IMR-90 (cell line): ENCODE data around the gene PC. TPM values are rescaled to one million over a fixed set of nuclear protein-coding genes. Genes with fewer than 3 reads are reported as not detected.

Source experiments
- ATAC-seq: fragments of 200-7000 bp; cut with Tn5 transposase; 2 replicates; pipeline ENCODE4 v1.9.1; 2020; ENCODE audit warnings: low read depth, mild to moderate bottlenecking, moderate library complexity
- BruUV-seq: library from RNA; stranded (reverse); fragments of 400-500 nt; replicated peaks from 2 replicates; lab custom pipeline; 2021; lab: Mats Ljungman, UMichigan
- CTCF ChIA-PET: fragments of 300-600 bp; formaldehyde crosslinking; extraction: SDS; loops from one replicate; lab custom pipeline; 2021; ENCODE audit warnings: antibody characterized with exemption; lab: Yijun Ruan, JAX
- POLR2A ChIA-PET: fragments of 300-600 bp; sonication (Branson Sonifier 250); formaldehyde crosslinking; loops from one replicate; lab custom pipeline; 2022; ENCODE audit warnings: antibody characterized with exemption; ENCODE audit not compliant: unreplicated experiment; lab: Charles Lee
- DNase-seq: peaks from one replicate; pipeline ENCODE4 v3.0.0; 2013
- H2AFZ ChIP-seq: replicated peaks from 2 replicates; pipeline ENCODE3; 2013; ENCODE audit warnings: low read length, mild to moderate bottlenecking; ENCODE audit not compliant: poor library complexity
- H2AK5ac ChIP-seq: 2 replicates; pipeline ENCODE4 v1.6.1; 2013; ENCODE audit warnings: low read depth, low read length, inconsistent platforms
- H2AK9ac ChIP-seq: replicated peaks from 2 replicates; pipeline ENCODE3; 2013; ENCODE audit warnings: mild to moderate bottlenecking, low read depth, low read length, moderate library complexity; ENCODE audit not compliant: poor library complexity
- H2BK120ac ChIP-seq: 2 replicates; pipeline ENCODE4 v1.6.1; 2013; ENCODE audit warnings: low read depth, low read length, inconsistent platforms
- H2BK15ac ChIP-seq: 3 replicates; pipeline ENCODE4 v1.6.1; 2013; ENCODE audit warnings: low read depth, low read length, inconsistent platforms
- H2BK20ac ChIP-seq: 2 replicates; pipeline ENCODE4 v1.6.1; 2013; ENCODE audit warnings: low read depth, mild to moderate bottlenecking, inconsistent platforms, low read length, moderate library complexity
- H2BK5ac ChIP-seq: 2 replicates; pipeline ENCODE4 v1.6.1; 2013; ENCODE audit warnings: mild to moderate bottlenecking, low read depth, low read length, inconsistent platforms; ENCODE audit not compliant: poor library complexity, severe bottlenecking
- H3K14ac ChIP-seq: replicated peaks from 2 replicates; pipeline ENCODE4 v1.6.1; 2013; ENCODE audit warnings: low read depth, low read length, inconsistent platforms
- H3K18ac ChIP-seq: 2 replicates; pipeline ENCODE4 v1.6.1; 2013; ENCODE audit warnings: low read depth, low read length, control low read depth
- H3K23ac ChIP-seq: 2 replicates; pipeline ENCODE4 v1.6.1; 2013; ENCODE audit warnings: low read depth, low read length, inconsistent platforms
- H3K27ac ChIP-seq: 2 replicates; pipeline ENCODE4 v1.5.1; 2013; ENCODE audit warnings: mild to moderate bottlenecking, control low read depth, low read length; ENCODE audit not compliant: insufficient read depth
- H3K27me3 ChIP-seq: 2 replicates; pipeline ENCODE4 v1.6.1; 2013; ENCODE audit warnings: low read length; ENCODE audit not compliant: control insufficient read depth, insufficient read depth
- H3K36me3 ChIP-seq: 2 replicates; pipeline ENCODE4 v1.6.1; 2013; ENCODE audit warnings: low read length, mixed read lengths; ENCODE audit not compliant: control insufficient read depth, insufficient read depth
- H3K4ac ChIP-seq: 2 replicates; pipeline ENCODE4 v1.6.1; 2013; ENCODE audit warnings: low read depth, low read length, inconsistent platforms
- H3K4me1 ChIP-seq: 2 replicates; pipeline ENCODE4 v1.6.1; 2013; ENCODE audit warnings: low read length, mixed read lengths; ENCODE audit not compliant: control insufficient read depth, insufficient read depth
- H3K4me2 ChIP-seq: 2 replicates; pipeline ENCODE4 v1.6.1; 2013; ENCODE audit warnings: low read depth, mild to moderate bottlenecking, control low read depth, low read length, moderate library complexity
- H3K4me3 ChIP-seq: 2 replicates; pipeline ENCODE4 v1.5.1; 2013; ENCODE audit warnings: low read depth, mild to moderate bottlenecking, control low read depth, low read length, moderate library complexity; ENCODE audit not compliant: insufficient read depth
- H3K56ac ChIP-seq: 2 replicates; pipeline ENCODE4 v1.6.1; 2013; ENCODE audit warnings: low read length, inconsistent platforms; ENCODE audit not compliant: insufficient read depth; ENCODE audit errors: extremely low read depth
- H3K79me1 ChIP-seq, 2 experiments: 2 replicates each; pipeline ENCODE4 v1.6.1; 2013; ENCODE audit warnings: low read length in 2 of 2, inconsistent platforms in 1 of 2, low read depth in 1 of 2
- H3K9ac ChIP-seq: 2 replicates; pipeline ENCODE4 v1.6.1; 2013; ENCODE audit warnings: low read depth, low read length, control low read depth
- H3K9me1 ChIP-seq: 2 replicates; pipeline ENCODE4 v1.6.1; 2013; ENCODE audit warnings: low read length, inconsistent platforms; ENCODE audit not compliant: insufficient read depth
- H3K9me3 ChIP-seq: 2 replicates; pipeline ENCODE4 v1.6.1; 2013; ENCODE audit warnings: low read length; ENCODE audit not compliant: control insufficient read depth, insufficient read depth
- H4K20me1 ChIP-seq: 2 replicates; pipeline ENCODE4 v1.6.1; 2013; ENCODE audit warnings: low read length, inconsistent platforms; ENCODE audit not compliant: insufficient read depth
- H4K5ac ChIP-seq: 2 replicates; pipeline ENCODE4 v1.6.1; 2013; ENCODE audit warnings: mild to moderate bottlenecking, low read depth, low read length, control low read depth
- H4K8ac ChIP-seq, 2 experiments: 2 replicates each; pipeline ENCODE4 v1.6.1; 2013; ENCODE audit warnings: low read depth in 2 of 2, low read length in 2 of 2, control low read depth in 1 of 2, inconsistent platforms in 1 of 2
- H4K91ac ChIP-seq: 2 replicates; pipeline ENCODE4 v1.6.1; 2013; ENCODE audit warnings: low read depth, low read length, inconsistent platforms; ENCODE audit not compliant: insufficient read depth
- CEBPB ChIP-seq: IDR thresholded peaks from 2 replicates; pipeline ENCODE4 v1.6.1; 2012; ENCODE audit warnings: low read depth, low read length, improper control_type of control experiment
- CHD1 ChIP-seq: IDR thresholded peaks from 2 replicates; pipeline ENCODE4 v1.6.1; 2012; ENCODE audit warnings: low read depth, low read length, improper control_type of control experiment
- MAZ ChIP-seq: IDR thresholded peaks from 2 replicates; pipeline ENCODE4 v1.6.1; 2012; ENCODE audit warnings: low read depth, mild to moderate bottlenecking, low read length, improper control_type of control experiment, moderate library complexity, borderline replicate concordance
- MXI1 ChIP-seq: IDR thresholded peaks from 2 replicates; pipeline ENCODE4 v1.6.1; 2012; ENCODE audit warnings: low read depth, mild to moderate bottlenecking, low read length, moderate library complexity, borderline replicate concordance
- NFE2L2 ChIP-seq: fragments of 150-350 bp; IDR thresholded peaks from 2 replicates; pipeline ENCODE4 v1.6.1; 2016; ENCODE audit warnings: low read depth, mild to moderate bottlenecking, low read length
- RFX5 ChIP-seq: IDR thresholded peaks from 2 replicates; pipeline ENCODE4 v1.8.0; 2012; ENCODE audit warnings: low read depth, mild to moderate bottlenecking, low read length, moderate library complexity
- WGBS, 2 experiments: methylation state at CpG; one replicate each; pipeline versions ENCODE4 v1.1.5 to v1.1.7; 2013; ENCODE audit warnings: missing lambda C conversion rate in 2 of 2; ENCODE audit not compliant: insufficient read length in 1 of 2; ENCODE audit errors: extremely low coverage in 2 of 2; 5-methylcytosine and 5-hydroxymethylcytosine counted together
- dilution Hi-C: fragments of 300-500 bp; cut with HindIII; formaldehyde crosslinking; loops from one replicate; pipeline ENCODE4 v1.14.3; 2018; ENCODE audit warnings: low sequenced_read_pairs; ENCODE audit not compliant: unreplicated experiment
- in situ Hi-C: fragments of 300-500 bp; cut with MboI; formaldehyde crosslinking; loops from 3 replicates; pipeline ENCODE4 v1.14.3; 2019; ENCODE audit warnings: low sequenced_read_pairs, inconsistent platforms, mixed read lengths
- intact Hi-C: fragments of 100-400 bp; cut with micrococcal nuclease; formaldehyde crosslinking; loops from 2 replicates; pipeline ENCODE4 v1.10.0; 2022
- polyA plus RNA-seq, 3 experiments: library from polyadenylated mRNA; depleted of rRNA; stranded (reverse); fragments of >200 nt; gene quantifications; 2 replicates each; pipeline ENCODE4 v1.2.3, GENCODE V29; 2012; ENCODE audit warnings: low replicate concordance in 1 of 3
- total RNA-seq: library from RNA; depleted of rRNA; stranded (reverse); fragments of >200 nt; gene quantifications from 2 replicates; pipeline ENCODE4 v1.2.3, GENCODE V29; 2012

PC gene
- total and polyA plus RNA-seq, 2 of the 4 experiments (the other 2 are of a cell fraction): 13.6 to 15.7 TPM

GRCh38 chr11:66818231-66818955, 139.8 kb downstream of the PC start:
- Histone ChIP-seq H2AK9ac (no peak overlapping the region), H2BK20ac (no peak overlapping the region), H3K4me1 (peaks cover 2% of the 10 kb centered on the region; the same call in 1 of the 2 replicates), H3K14ac (no peak overlapping the region), H4K20me1 (no peaks in the 10 kb centered on the region), H3K27ac (no peak overlapping the region), H4K91ac (no peak overlapping the region), H4K5ac (no peak overlapping the region), H3K4me3 (no peak overlapping the region), H2BK15ac (no peak overlapping the region), H3K56ac (no peak overlapping the region), H3K23ac (no peak overlapping the region), H3K27me3 (no peaks in the 10 kb centered on the region), H3K9ac (no peak overlapping the region), H2BK5ac (no peak overlapping the region), H4K8ac (no peak overlapping the region), H2AK5ac (no peak overlapping the region), H3K9me3 (no peaks in the 10 kb centered on the region), H3K18ac (no peak overlapping the region), H2BK120ac (no peak overlapping the region), H3K4me2 (no peak overlapping the region), H3K9me1 (no peaks in the 10 kb centered on the region), H2AFZ (no peak overlapping the region), H3K79me1 (no peaks in the 10 kb centered on the region), H3K4ac (no peak overlapping the region), H3K36me3 (peaks cover 2% of the 10 kb centered on the region; the same call in 1 of the 2 replicates)
- ChIA-PET POLR2A (no interaction called here), CTCF (no interaction called here)
- no peak for TF ChIP-seq MAZ
- TF ChIP-seq CEBPB: no peak
- TF ChIP-seq NFE2L2: no peak
- no peak for TF ChIP-seq MXI1
- no peak for TF ChIP-seq RFX5
- TF ChIP-seq CHD1: no peak
- in situ Hi-C loops: no loop called here
- dilution Hi-C loops: no loop called here
- DNase-seq (peak; percentile 12), ATAC-seq (peak; percentile 37; the same call in 1 of the 2 replicates)
- BruUV-seq: no TSS peak
- WGBS, 2 experiments: 83% methylated on average over 2 of the region's 3 CpGs; no CpG with 5 or more reads in 1 of the 2 experiments
- intact Hi-C loops: loop anchor here (5.0 to 10.0 kb wide), 3 partner anchors 36 to 91 kb away; partner anchors contain the start of gene SPTBN2
